Activated naive CD8-positive, alpha-beta T cell treated with anti-CD3 and anti-CD28 coated beads for 36 hours (primary cell): ENCODE data around the gene CCDC88C. TPM values are rescaled to one million over a fixed set of nuclear protein-coding genes. Genes with fewer than 3 reads are reported as not detected.

Experiments used
- DNase-seq: peaks from one replicate; pipeline ENCODE4 v3.0.0; 2021
- H3K27ac Mint-ChIP-seq: one replicate; pipeline ENCODE4 v1.8.0; 2022; ENCODE audit warnings: mild to moderate bottlenecking, moderate library complexity, mixed read lengths
- H3K27me3 Mint-ChIP-seq: one replicate; pipeline ENCODE4 v1.8.0; 2022; ENCODE audit warnings: mild to moderate bottlenecking, mixed read lengths
- H3K36me3 Mint-ChIP-seq: one replicate; pipeline ENCODE4 v1.8.0; 2021; ENCODE audit warnings: mild to moderate bottlenecking, mixed read lengths
- H3K4me1 Mint-ChIP-seq: one replicate; pipeline ENCODE4 v1.8.0; 2021; ENCODE audit warnings: mixed read lengths
- H3K4me3 Mint-ChIP-seq: one replicate; pipeline ENCODE4 v1.8.0; 2022; ENCODE audit warnings: mild to moderate bottlenecking, moderate library complexity, mixed read lengths
- H3K9me3 Mint-ChIP-seq: one replicate; pipeline ENCODE4 v1.8.0; 2022; ENCODE audit warnings: mixed read lengths
- total RNA-seq, 2 experiments: library from RNA; stranded (reverse); gene quantifications; one replicate each; pipeline ENCODE4 v1.2.3, GENCODE V29; 2021

Gene CCDC88C
- total RNA-seq, 2 experiments from 2014 or later: 55.1 to 56.7 TPM

GRCh38 chr14:91372671-91373495, 44.7 kb downstream of the CCDC88C start:
- Mint-ChIP-seq H3K27ac (peak overlapping the region; percentile 91), H3K27me3 (no peaks in the 10 kb centered on the region), H3K36me3 (peaks cover 28% of the 10 kb centered on the region), H3K9me3 (no peaks in the 10 kb centered on the region), H3K4me3 (peak overlapping the region; percentile 64), H3K4me1 (peaks cover 93% of the 10 kb centered on the region)
- peak; percentile 56 for DNase-seq

GRCh38 chr14:91371990-91372375, 45.6 kb downstream of the CCDC88C start:
- peak overlapping the region; percentile 91 for H3K27ac Mint-ChIP-seq
- H3K4me1 Mint-ChIP-seq: peaks cover 94% of the 10 kb centered on the region
- no peak for DNase-seq
- no peaks in the 10 kb centered on the region for H3K27me3 Mint-ChIP-seq
- peaks cover 22% of the 10 kb centered on the region for H3K36me3 Mint-ChIP-seq
- peak overlapping the region; percentile 64 for H3K4me3 Mint-ChIP-seq
- H3K9me3 Mint-ChIP-seq: no peaks in the 10 kb centered on the region

DNA sequence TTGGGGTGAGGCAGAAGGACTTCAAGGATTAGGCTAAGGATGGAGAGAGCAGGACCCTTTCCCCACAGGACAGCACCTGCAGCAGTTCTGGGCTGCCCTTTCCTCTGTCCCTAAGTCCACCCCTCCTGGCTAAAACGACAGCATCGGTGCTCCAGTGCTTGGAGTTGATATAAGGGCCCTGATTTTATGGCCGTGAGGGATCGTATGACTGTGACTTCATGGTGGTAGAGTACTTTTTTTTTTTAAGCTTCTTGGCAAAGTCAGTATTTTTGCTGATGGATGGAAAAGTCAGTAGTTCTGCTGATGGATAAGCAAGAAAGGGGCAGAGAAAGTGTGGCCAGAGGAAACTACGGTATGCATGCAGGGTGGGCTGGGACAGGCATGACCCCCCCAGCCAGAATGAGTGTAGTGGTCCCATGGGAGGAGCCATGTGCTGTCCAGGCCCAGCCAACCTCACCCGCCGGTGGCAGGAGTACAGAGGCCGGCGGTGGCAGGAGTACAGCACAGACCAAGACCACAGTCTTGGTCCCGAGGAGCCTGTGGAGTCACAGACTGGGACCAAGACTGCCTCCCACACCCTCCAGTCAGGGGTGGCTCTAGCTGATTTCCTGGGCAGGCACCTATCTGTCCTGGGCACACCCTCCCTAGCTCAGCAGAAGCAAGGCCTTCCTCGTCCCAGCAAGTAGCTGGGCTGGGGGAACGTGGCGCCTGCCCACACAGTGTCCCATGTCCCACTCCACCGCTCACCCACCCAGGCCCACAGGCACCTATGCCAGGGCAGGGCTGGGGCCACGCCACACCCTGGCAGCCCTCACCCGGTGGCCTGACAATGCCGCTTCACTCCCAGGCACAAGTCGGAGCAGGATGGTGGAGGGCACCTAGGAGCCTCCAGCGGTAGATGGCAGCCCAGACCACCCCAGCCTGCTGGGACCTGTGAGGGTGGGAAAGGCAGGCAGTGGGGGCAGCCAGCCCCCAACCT, 46.3 kb downstream of the CCDC88C start:
- Mint-ChIP-seq H3K9me3 (no peaks in the 10 kb centered on the region), H3K4me3 (no peak overlapping the region), H3K27ac (peak overlapping the region; percentile 91), H3K4me1 (peaks cover 94% of the 10 kb centered on the region), H3K36me3 (peaks cover 17% of the 10 kb centered on the region), H3K27me3 (no peaks in the 10 kb centered on the region)
- no peak for DNase-seq

DNA sequence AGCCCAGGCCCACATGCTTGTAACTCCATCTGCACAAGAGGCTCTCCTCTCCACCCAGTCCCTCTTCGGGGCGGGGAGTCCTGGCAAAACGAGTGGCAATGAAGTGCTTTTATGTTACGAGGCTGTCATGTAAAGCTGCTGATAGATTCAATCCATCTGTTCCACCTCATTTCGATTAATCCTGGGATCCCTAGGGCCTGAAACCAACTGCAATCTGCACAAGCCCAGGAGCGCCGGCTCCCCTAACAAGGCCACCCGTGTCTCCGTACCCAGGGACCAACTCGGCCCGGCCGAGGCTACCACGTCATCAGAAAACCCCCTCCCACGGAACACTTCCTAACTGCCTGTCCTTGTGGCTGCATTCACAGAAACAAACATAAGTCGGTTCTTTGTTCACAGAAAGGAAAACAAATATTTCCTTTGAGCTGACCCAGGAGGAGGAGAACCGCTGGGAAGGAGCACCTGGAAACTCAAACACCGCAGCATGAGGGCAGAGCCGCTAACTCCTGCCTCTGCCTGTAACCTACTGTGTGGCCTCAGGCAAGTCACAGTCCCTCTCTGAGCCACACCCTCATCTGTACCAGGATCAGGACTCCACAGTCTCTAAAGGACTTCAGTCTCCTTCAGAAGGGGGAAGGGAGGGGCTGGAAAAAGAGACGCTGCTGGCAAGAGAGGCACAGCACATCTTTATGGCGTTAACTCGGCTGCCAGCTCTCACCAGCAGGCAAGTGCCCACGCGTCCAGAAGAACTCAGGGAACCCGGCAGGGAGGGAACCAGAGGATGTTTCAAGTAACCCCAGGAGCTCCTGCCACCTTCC, 47.8 kb downstream of the CCDC88C start:
- Mint-ChIP-seq H3K9me3 (no peaks in the 10 kb centered on the region), H3K27me3 (no peaks in the 10 kb centered on the region), H3K4me1 (peaks cover 92% of the 10 kb centered on the region), H3K27ac (peak overlapping the region; percentile 94), H3K4me3 (peak overlapping the region; percentile 66), H3K36me3 (peaks cover 9% of the 10 kb centered on the region)
- peak; percentile 65 for DNase-seq

DNA sequence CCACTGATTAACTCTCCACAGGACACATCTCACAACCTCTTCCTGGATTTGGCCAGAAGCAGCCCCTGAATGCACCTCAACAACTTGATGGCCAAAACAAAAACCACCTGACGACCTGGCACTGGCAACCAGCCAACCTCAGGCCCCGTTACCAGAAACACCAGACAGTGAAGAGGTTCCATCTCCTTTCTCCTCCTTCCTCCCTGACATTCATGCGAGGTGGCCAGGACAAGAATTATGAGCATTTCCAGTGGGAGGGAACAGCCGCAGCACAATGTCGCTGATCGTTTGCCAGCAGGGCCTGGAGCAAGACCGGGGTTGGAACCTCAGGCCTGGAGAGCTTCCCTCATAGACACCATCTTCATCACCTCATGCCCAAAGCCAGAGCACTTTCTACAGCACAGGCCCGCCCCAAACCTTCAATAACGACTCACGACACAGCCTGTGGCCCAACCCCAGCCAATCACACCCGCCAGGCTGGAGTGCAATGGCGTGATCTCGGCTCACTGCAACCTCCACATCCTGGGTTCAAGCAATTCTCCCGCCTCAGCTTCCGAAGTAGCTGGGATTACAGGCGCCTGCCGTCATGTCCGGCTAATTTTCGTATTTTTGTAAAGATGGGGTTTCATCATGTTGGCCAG, 48.7 kb downstream of the CCDC88C start:
- H3K27me3 Mint-ChIP-seq: no peaks in the 10 kb centered on the region
- DNase-seq: no peak
- H3K27ac Mint-ChIP-seq: peak overlapping the region; percentile 85
- H3K9me3 Mint-ChIP-seq: no peaks in the 10 kb centered on the region
- peaks cover 4% of the 10 kb centered on the region for H3K36me3 Mint-ChIP-seq
- H3K4me3 Mint-ChIP-seq: peak overlapping the region; percentile 11
- peaks cover 91% of the 10 kb centered on the region for H3K4me1 Mint-ChIP-seq

DNA sequence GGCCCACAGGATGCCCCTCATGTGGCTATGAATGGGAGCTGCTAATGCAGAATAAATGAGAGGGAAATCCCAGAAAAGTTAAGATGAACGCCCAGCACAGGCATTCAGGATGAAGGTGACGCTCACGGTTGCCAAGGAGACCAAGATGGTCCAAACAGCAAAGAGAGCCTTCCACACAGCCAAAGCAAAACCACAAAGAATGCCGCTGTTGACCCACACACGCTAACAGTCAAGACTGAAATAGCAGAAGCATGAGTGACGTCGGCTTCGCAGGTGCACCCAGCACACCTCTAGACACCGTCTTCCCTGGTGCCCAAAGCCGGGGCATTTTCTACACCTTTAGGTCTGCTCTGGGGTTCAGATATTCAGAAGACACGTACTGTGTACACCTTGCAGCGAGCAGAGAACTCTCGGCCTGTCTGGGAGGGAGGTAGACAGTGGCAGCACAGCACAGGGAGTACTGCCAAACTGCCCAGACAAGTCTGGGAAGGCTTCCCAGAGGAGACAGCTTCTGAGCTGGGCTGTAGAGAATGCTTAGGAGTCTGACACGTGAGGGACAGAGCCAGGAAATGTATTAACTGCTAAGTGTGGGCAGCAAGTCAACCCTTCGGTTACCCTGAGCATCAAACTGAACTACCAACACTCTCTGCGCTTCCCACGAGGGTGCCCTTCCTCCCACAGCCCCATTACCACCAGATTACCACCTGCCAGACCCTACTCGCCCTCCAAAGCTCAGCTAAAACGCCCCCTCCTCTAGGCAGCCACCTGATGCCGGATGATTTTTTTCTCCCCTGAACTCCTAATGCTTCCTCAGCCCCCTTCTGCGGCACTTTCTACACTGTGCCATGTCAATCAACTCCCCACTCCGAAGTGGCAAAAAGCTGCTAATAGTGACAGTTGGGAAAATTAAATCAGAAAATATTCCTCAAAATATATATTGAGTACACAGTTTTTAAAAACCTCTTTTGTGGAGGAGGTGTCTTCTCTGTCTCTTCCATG, 50.1 kb downstream of the CCDC88C start:
- H3K27me3 Mint-ChIP-seq: no peaks in the 10 kb centered on the region
- no peaks in the 10 kb centered on the region for H3K9me3 Mint-ChIP-seq
- DNase-seq: peak; percentile 73
- peak overlapping the region; percentile 87 for H3K27ac Mint-ChIP-seq
- peaks cover 4% of the 10 kb centered on the region for H3K36me3 Mint-ChIP-seq
- H3K4me1 Mint-ChIP-seq: peaks cover 86% of the 10 kb centered on the region
- peak overlapping the region; percentile 46 for H3K4me3 Mint-ChIP-seq

DNA sequence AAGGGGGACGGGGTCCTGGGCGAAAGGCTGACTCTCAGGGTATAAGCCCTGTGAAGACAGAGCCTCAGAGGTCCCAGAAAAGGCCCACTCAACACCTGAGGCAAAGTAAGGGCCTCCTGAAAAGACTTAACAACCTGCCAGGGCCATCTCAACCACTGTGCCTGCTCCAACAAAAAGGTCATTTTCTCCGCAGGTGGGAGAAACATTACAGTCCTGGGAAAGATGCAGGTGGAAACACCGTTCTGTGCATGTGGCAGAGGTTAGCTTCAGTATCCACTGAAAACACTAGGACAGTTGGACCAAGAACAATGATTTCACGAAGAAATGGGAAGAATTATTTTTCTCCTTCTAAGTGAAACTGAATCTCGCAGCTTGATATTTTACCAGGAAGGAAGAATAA, 50.9 kb downstream of the CCDC88C start:
- Mint-ChIP-seq H3K4me1 (peaks cover 84% of the 10 kb centered on the region), H3K27ac (peak overlapping the region; percentile 87), H3K9me3 (no peaks in the 10 kb centered on the region), H3K4me3 (peak overlapping the region; percentile 46), H3K27me3 (no peaks in the 10 kb centered on the region), H3K36me3 (peaks cover 6% of the 10 kb centered on the region)
- DNase-seq: no peak

DNA sequence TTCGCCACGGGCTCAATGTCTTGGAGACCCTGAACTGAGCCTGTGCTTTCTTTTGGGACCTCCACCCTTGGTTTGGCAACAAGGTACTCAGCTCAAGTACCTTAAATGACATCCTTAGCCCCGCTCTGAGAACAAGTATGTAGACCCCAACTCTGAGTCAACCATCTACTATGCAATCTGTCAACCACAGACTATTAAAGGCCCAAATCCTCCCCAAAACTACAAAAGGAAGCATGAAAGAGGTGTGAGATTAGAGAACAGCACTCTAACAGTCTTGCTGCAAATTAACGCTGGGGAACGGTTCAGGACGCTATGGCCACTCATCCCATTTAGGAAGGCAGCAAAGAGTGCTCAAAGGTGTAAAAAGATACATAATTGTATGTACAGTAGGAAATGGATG, 52.1 kb downstream of the CCDC88C start:
- H3K4me3 Mint-ChIP-seq: no peak overlapping the region
- peaks cover 6% of the 10 kb centered on the region for H3K36me3 Mint-ChIP-seq
- no peak for DNase-seq
- peaks cover 78% of the 10 kb centered on the region for H3K4me1 Mint-ChIP-seq
- no peaks in the 10 kb centered on the region for H3K27me3 Mint-ChIP-seq
- H3K9me3 Mint-ChIP-seq: no peaks in the 10 kb centered on the region
- H3K27ac Mint-ChIP-seq: peak overlapping the region; percentile 7

DNA sequence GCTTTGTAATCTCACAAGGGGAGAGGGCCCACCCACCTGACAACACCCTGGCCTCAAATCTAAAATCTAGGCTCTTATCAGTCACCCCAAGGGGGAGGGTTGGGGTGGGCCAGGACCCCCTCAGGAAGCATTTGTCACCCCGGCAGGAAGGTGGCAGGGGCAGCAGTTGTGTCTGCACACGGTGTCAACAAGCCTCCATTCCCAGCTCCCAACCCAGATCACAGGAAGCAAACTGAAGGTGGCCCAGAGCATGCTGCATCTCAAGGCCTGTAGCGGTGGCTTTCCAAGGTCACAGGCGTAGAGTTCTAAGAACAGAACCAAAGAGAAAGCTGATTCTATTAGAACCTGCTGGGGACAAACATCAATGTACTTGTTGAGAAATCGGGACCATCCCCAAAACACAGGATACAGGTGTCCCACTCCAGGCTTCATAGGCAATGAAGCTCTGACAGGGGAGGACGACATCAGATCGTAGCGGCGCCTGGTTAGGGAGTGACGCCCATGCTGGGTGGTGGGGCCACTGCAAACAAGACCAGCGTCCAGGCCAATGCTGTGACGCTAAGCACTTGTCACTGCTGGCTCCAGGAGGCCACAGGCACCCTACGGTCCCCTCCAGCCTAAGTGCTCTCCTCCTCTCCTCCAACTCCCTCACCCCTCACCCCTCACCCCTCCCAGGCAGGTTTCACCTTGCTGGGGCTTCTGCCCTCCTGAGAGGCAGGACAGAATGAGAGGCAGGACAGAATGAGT, 52.9 kb downstream of the CCDC88C start:
- no peak for DNase-seq
- Mint-ChIP-seq H3K4me1 (peaks cover 74% of the 10 kb centered on the region), H3K36me3 (peaks cover 8% of the 10 kb centered on the region), H3K27ac (peak overlapping the region; percentile 74), H3K27me3 (no peaks in the 10 kb centered on the region), H3K4me3 (no peak overlapping the region), H3K9me3 (no peaks in the 10 kb centered on the region)

GRCh38 chr14:91363776-91364523, 53.7 kb downstream of the CCDC88C start:
- DNase-seq: no peak
- Mint-ChIP-seq H3K27ac (peak overlapping the region; percentile 74), H3K27me3 (no peaks in the 10 kb centered on the region), H3K4me1 (peaks cover 71% of the 10 kb centered on the region), H3K36me3 (peaks cover 6% of the 10 kb centered on the region), H3K4me3 (no peak overlapping the region), H3K9me3 (no peaks in the 10 kb centered on the region)

DNA sequence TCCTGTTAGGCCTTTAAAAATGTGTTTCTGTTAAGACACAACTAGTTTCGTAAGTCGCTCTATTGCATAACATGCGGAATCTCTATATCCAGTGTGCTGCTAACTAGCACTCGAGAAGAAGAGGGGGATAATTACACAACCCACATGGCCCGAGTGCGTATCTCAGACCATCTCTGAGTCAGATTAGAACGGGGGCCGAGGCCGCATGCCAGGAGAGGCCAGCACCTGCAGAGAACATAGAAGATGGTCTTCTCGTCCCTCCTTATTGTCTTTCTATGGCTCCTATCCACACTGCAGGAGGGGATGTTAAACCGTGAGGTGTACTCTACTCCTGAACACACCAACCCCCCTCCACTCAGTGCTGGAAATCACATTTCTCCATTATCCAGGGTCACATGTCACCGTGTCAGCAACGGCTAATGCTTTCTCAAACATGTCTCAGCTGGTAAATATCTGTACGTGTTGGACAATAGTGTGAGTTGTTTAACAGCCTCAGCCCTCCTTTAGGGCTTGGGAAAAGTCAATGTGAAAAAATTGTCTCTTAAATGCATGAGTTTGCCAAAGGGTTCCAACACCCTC, 56.3 kb downstream of the CCDC88C start:
- no peak for DNase-seq
- H3K4me3 Mint-ChIP-seq: no peak overlapping the region
- H3K27me3 Mint-ChIP-seq: no peaks in the 10 kb centered on the region
- H3K4me1 Mint-ChIP-seq: peaks cover 70% of the 10 kb centered on the region
- no peaks in the 10 kb centered on the region for H3K9me3 Mint-ChIP-seq
- no peak overlapping the region for H3K27ac Mint-ChIP-seq
- peaks cover 14% of the 10 kb centered on the region for H3K36me3 Mint-ChIP-seq
